Large intestine (tissue), 3 donors: ENCODE measurements around the gene RPH3AL. TPM values are rescaled to one million over a fixed set of nuclear protein-coding genes. Genes with fewer than 3 reads are reported as not detected.
"Not testable (repeated sequence)": the region's sequence is repeated elsewhere in the genome, so short reads cannot be mapped to it uniquely, and the experiment has no call there.

Source experiments
- DNase-seq, 2 donors: peaks; one replicate each; pipeline versions ENCODE4 v3.0.0 to v3.0.0-alpha.2; 2013
- H3K27ac ChIP-seq: one replicate; pipeline ENCODE4 v1.5.1; 2013; ENCODE audit warnings: low read length
- H3K27me3 ChIP-seq: 2 replicates; pipeline ENCODE4 v1.6.1; 2013; ENCODE audit warnings: low read length; ENCODE audit not compliant: control insufficient read depth, insufficient read depth
- H3K36me3 ChIP-seq: 2 replicates; pipeline ENCODE4 v1.6.1; 2013; ENCODE audit warnings: low read length; ENCODE audit not compliant: control insufficient read depth, insufficient read depth
- H3K4me1 ChIP-seq: one replicate; pipeline ENCODE4 v1.6.1; 2013; ENCODE audit warnings: low read length; ENCODE audit not compliant: control insufficient read depth, insufficient read depth
- H3K4me3 ChIP-seq: one replicate; pipeline ENCODE4 v1.5.1; 2013; ENCODE audit warnings: low read length
- H3K9me3 ChIP-seq: one replicate; pipeline ENCODE4 v1.6.1; 2013; ENCODE audit warnings: mild to moderate bottlenecking, low read depth, low read length, moderate library complexity; ENCODE audit not compliant: control insufficient read depth
- WGBS: methylation state at CpG from one replicate; pipeline ENCODE4 v1.1.5; 2013; ENCODE audit warnings: low lambda C conversion rate; ENCODE audit not compliant: insufficient coverage; 5-methylcytosine and 5-hydroxymethylcytosine counted together
- polyA plus RNA-seq: library from polyadenylated mRNA; unstranded; fragments of 120-200 nt; gene quantifications from one replicate; pipeline ENCODE4 v1.2.1, GENCODE V29; 2013

RPH3AL gene
- polyA plus RNA-seq, 1 donor, result 8.2 TPM

DNA sequence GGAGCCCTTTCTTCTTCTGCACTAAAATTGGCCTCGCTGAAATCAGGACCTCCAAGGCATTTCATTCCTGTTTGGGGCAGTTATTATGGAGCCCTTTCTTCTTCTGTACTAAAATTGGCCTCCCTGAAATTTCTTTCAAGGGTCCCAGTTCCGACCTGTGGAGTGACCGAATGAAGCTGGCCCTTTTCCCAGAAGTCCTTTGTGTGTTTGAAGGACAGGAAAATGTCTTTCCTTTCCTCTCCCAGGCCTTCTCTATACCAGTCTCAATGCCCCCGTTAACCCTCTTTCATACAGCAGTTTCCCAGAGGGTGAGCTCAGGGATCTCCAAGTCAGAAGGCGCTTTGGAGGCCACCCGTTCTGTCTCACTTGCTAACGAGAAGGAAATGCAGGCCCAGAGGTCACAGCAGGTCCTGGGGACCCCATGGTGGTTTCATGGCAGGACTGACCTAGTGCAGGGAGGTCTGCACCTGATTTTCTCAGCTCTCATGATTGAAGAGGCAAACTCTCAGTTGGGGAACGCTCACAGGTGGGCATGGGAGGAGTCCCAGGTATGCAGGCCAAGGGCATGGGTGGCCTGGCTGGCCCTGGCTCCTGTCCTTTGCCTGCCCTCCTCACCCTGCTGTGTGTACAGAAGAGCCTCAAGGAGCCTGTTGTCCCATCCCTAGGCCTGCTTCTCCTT, 134.0 kb downstream of the RPH3AL start:
- H3K27me3 ChIP-seq, result no peaks in the 10 kb centered on the region
- H3K4me1 ChIP-seq, result peaks cover 11% of the 10 kb centered on the region
- no peak overlapping the region for H3K4me3 ChIP-seq
- no peak for DNase-seq
- no peaks in the 10 kb centered on the region for H3K9me3 ChIP-seq
- WGBS, result 100% methylated on average over 1 of the region's 8 CpGs
- H3K36me3 ChIP-seq, result peaks cover 4% of the 10 kb centered on the region
- no peak overlapping the region for H3K27ac ChIP-seq

DNA sequence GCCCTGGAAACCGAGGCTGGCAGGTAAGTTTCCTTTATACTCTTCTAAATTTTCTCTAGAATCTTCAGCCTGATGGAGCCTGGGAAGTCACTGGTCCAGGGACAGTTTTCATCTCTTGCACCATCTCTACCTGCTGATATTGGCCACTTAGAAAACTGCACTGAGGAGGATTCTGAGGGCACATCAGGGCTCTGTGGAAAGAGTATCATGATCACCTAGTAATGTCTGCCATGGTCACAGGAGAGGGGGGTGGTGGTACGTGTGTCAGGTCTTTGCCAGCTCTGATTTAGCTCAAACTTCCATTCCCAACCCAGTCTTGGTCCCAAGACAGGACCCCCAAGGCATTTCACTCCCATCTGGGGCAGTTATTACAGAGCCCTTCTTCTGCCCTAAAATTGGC, 136.0 kb downstream of the RPH3AL start:
- H3K27ac ChIP-seq, result no peak overlapping the region
- no peaks in the 10 kb centered on the region for H3K27me3 ChIP-seq
- no peaks in the 10 kb centered on the region for H3K9me3 ChIP-seq
- H3K4me1 ChIP-seq, result peaks cover 11% of the 10 kb centered on the region
- no CpG with 5 or more reads among the region's 2 CpGs for WGBS
- H3K4me3 ChIP-seq, result no peak overlapping the region
- peaks cover 13% of the 10 kb centered on the region for H3K36me3 ChIP-seq
- no peak for DNase-seq

DNA sequence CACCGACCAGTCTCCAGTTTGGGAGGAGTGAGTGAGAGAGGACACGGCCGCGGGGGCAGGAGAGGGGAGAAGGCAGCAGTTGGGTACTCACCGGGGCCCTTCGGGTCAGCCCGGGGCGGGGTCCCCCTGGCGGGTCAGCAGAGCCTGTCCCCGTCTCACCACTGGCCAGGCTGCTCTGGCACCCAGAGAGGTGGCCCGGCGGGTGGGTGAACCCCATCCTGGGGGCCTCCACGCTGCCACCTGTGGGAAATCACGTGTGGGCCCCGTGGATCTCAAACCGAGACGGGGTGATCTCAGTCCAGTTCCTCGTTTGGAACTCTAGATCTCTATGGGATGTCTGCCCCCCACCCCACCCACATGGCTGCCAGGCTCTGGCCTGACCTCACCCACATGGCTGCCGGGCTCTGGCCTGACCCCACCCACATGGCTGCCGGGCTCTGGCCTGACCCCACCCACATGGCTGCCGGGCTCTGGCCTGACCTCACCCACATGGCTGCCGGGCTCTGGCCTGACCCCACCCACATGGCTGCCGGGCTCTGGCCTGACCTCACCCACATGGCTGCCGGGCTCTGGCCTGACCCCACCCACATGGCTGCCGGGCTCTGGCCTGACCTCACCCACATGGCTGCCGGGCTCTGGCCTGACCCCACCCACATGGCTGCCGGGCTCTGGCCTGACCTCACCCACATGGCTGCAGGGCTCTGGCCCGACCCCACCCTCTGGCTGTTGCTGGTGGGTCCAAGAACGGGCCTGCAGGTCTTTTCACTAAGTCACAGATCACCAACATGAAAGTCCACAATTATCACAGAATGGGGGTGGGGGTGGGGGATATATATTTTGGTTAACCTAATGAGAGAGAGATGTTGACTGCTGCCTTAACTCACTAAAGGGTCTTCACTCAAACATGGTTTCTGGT, 136.8 kb downstream of the RPH3AL start:
- peak overlapping the region; percentile 63 for H3K4me3 ChIP-seq
- no CpG with 5 or more reads among the region's 29 CpGs for WGBS
- DNase-seq, result peak in 1 of 2 donors; percentile 22
- not testable (repeated sequence) for H3K27ac ChIP-seq, H3K9me3 ChIP-seq, H3K27me3 ChIP-seq
- peaks cover 14% of the 10 kb centered on the region for H3K36me3 ChIP-seq
- peaks cover 11% of the 10 kb centered on the region for H3K4me1 ChIP-seq

DNA sequence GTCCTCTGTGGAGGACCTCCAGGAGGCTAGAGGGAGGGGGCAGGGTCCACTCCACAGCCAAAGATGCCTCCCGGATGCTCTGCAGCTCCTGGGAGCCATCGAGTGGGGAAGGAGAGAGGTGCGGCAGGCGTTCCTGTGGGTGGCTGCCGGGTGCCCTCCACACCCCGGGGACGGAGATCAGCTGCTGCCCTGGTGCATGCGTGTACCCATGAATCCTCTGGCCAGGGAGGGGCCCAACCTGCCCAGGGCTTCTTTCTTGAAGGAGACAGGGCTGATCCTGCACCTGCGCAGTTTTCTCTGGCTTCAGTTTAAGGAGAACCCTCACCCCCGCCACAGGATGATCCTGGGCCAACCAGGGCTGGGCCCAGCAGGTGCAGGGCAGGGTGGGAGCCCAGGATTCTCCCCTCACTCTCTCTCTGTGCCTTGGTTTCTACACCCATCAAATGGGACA, 137.7 kb downstream of the RPH3AL start:
- no CpG with 5 or more reads among the region's 10 CpGs for WGBS
- DNase-seq, result no peak
- H3K27me3 ChIP-seq, result no peaks in the 10 kb centered on the region
- H3K36me3 ChIP-seq, result peaks cover 14% of the 10 kb centered on the region
- peaks cover 11% of the 10 kb centered on the region for H3K4me1 ChIP-seq
- H3K27ac ChIP-seq, result no peak overlapping the region
- H3K9me3 ChIP-seq, result no peaks in the 10 kb centered on the region
- H3K4me3 ChIP-seq, result peak overlapping the region; percentile 63

DNA sequence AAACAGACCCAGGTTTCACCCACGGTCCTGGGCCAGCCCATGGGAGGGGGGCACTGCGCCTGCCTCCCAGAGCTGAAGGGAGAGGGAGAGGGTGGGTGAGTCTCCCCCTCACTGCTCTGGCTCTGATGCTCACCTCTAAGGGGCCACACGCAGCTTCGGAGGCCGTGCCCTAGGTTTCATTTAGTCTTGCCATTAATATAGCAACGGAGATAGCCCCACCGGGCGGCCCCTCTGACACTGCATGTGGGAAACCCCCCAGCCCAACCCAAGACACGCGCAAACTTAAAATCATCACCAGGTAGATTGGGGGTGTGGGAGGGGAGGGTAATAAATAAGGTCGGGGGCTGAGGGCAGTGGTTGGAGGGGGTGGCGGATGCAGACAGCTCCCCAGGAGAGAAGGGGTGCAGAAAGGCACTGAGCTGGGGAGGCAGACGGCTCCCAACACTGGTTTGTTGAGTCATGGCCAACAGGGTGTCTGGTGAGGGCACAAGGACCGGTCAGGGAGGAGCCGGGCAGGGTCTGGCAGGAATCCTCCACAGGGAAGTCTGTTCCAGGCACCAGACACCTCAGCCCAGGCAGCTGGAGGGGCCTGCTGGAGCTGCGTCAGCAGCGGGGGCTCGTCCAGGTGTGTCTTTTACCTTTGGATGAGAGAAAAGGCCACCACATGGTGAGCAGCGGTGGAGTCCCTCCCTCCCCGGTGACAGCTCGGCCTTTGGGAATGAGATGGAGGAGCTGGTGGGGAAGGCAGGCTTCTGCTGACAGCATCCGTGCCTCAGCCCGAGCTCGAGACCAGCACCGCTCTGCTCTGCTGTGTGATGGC, 139.1 kb downstream of the RPH3AL start:
- no peak overlapping the region for H3K27ac ChIP-seq
- no peak for DNase-seq

DNA sequence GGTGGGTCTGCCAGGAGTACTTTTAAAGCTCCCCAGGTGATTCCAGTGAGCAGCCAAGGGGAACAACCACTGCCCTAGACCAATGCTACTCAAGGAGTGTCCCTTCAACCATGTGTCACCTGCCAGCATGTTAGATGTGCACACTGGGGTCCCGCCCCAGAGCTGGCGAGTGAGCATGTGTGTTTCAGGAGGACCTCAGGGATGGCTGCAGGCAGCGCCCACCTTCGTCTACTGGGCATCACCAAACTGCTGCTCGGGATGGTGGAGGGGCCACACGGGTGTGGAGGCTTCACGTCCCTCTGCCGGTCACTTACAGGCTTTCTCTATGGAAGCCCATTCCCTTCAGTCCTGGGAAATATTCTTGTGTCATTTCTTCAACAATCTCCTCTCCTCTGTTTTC, 142.2 kb downstream of the RPH3AL start:
- no peaks in the 10 kb centered on the region for H3K27me3 ChIP-seq
- no peak for DNase-seq
- H3K27ac ChIP-seq, result no peak overlapping the region
- peaks cover 6% of the 10 kb centered on the region for H3K4me1 ChIP-seq
- H3K4me3 ChIP-seq, result no peak overlapping the region
- peaks cover 14% of the 10 kb centered on the region for H3K36me3 ChIP-seq
- WGBS, result 100% methylated on average over 1 of the region's 8 CpGs
- peaks cover 8% of the 10 kb centered on the region for H3K9me3 ChIP-seq

More for the DNA sequence above, 139.1 kb downstream of the RPH3AL start:
- Histone ChIP-seq H3K36me3 (peaks cover 14% of the 10 kb centered on the region), H3K9me3 (peaks cover under 1% of the 10 kb centered on the region), H3K4me1 (peaks cover 11% of the 10 kb centered on the region), H3K27me3 (no peaks in the 10 kb centered on the region), H3K4me3 (no peak overlapping the region)
- no CpG with 5 or more reads among the region's 25 CpGs for WGBS

DNA sequence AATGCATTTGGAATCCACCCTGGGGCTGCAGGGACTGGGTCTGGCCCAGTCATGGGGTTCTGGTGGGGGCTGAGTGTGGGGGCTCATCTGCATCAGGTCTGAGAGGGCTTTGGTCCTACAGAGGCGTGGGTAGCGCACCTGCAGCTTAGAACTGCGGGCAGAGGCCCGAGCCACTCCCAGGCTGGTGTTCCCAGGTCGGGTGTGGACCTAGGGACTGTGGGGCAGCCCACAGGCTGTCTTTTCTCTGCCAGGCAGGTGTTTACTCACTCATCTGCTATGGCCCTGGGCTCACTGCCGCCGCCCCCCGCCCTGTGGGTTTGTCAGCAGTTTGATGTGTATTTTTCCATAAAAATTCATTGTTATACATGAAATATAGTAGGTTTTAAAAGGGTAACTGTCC, 144.2 kb downstream of the RPH3AL start:
- peaks cover 8% of the 10 kb centered on the region for H3K9me3 ChIP-seq
- peaks cover 3% of the 10 kb centered on the region for H3K27me3 ChIP-seq
- no CpG with 5 or more reads among the region's 8 CpGs for WGBS
- no peaks in the 10 kb centered on the region for H3K4me1 ChIP-seq
- H3K4me3 ChIP-seq, result no peak overlapping the region
- H3K36me3 ChIP-seq, result peaks cover 9% of the 10 kb centered on the region
- DNase-seq, result no peak
- H3K27ac ChIP-seq, result no peak overlapping the region

DNA sequence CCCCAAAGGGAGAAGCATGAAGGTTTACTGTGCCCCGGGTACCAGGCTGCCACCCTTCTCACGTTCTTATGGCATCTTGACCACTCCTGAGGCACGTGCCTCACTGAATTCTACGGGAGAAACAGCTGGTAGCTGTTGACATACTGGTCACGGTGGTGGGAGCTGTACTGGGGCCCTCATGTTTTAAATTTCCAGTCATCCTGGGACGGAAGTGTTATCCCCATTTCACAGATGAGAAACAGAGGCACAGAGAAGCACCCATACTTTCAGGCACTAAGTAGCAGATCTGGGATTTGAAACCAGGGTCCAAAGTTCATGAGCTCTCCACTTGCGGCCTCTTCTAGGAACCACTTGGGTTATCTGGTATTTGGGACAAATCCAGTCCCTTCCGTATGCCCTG, 144.8 kb downstream of the RPH3AL start:
- whole genome bisulfite sequencing, result no CpG with 5 or more reads among the region's 8 CpGs

DNA sequence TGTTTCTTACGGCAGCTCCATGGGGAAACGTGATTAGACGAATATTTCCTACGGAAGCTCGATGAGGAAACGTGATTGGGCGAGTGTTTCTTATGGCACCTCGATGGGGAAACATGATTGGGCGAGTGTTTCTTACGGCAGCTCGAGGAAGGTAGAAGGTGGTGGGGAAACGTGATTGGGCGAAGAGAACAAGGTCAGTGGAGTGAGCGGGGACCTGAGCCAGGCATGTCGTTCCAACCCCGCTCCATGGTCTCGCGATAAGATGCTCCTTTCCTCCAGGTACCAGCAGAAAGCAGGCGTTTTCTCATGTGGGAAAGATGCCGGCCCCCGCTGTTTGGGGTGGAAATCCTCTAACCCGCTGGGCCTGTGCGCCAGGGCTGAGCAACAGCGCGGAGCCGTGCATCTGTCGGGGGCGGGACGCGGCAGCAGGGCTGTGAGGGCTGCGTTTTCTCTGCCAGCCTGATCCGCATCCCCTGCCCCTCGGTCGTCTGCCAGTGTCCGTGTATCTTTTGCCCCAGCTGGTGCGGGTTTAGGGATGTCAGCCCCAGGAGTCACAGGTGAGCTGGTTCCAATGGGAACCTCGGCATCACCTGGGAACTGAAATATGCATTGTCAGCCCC, 145.6 kb downstream of the RPH3AL start:
- Histone ChIP-seq H3K27me3 (peaks cover 3% of the 10 kb centered on the region), H3K36me3 (peaks cover 4% of the 10 kb centered on the region), H3K27ac (no peak overlapping the region), H3K9me3 (peaks cover 8% of the 10 kb centered on the region), H3K4me3 (no peak overlapping the region), H3K4me1 (no peaks in the 10 kb centered on the region)
- WGBS, result 100% methylated on average over 1 of the region's 37 CpGs
- no peak for DNase-seq

More for the DNA sequence above, 144.8 kb downstream of the RPH3AL start:
- H3K4me1 ChIP-seq, result no peaks in the 10 kb centered on the region
- peaks cover 8% of the 10 kb centered on the region for H3K36me3 ChIP-seq
- H3K27ac ChIP-seq, result no peak overlapping the region
- no peak for DNase-seq
- peaks cover 8% of the 10 kb centered on the region for H3K9me3 ChIP-seq
- peaks cover 3% of the 10 kb centered on the region for H3K27me3 ChIP-seq
- no peak overlapping the region for H3K4me3 ChIP-seq

DNA sequence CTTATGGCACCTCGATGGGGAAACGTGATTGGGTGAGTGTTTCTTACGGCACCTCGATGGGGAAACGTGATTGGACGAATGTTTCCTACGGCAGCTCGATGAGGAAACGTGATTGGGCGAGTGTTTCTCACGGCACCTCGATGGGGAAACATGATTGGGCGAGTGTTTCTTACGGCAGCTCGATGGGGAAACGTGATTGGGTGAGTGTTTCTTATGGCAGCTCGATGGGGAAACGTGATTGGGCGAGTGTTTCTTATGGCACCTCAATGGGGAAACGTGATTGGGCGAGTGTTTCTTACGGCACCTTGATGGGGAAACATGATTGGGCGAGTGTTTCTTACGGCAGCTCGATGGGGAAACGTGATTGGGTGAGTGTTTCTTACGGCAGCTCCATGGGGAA, 146.1 kb downstream of the RPH3AL start:
- H3K4me3 ChIP-seq, H3K27me3 ChIP-seq, H3K9me3 ChIP-seq, DNase-seq, H3K4me1 ChIP-seq, H3K36me3 ChIP-seq, H3K27ac ChIP-seq: not testable (repeated sequence)
- WGBS, result 100% methylated on average over 11 of the region's 27 CpGs
